Measurements from ENCODE around the gene TJP3. TPM values are rescaled to one million over a fixed set of nuclear protein-coding genes. Genes with fewer than 3 reads are reported as not detected.

TJP3 gene
- total and polyA plus RNA-seq, 10 of the 15 experiments (the other 5 are each of a cell fraction or from before 2014, with no cell fraction given): 0.04 to 1.2 (median 0.29) TPM; not detected in 6

DNA sequence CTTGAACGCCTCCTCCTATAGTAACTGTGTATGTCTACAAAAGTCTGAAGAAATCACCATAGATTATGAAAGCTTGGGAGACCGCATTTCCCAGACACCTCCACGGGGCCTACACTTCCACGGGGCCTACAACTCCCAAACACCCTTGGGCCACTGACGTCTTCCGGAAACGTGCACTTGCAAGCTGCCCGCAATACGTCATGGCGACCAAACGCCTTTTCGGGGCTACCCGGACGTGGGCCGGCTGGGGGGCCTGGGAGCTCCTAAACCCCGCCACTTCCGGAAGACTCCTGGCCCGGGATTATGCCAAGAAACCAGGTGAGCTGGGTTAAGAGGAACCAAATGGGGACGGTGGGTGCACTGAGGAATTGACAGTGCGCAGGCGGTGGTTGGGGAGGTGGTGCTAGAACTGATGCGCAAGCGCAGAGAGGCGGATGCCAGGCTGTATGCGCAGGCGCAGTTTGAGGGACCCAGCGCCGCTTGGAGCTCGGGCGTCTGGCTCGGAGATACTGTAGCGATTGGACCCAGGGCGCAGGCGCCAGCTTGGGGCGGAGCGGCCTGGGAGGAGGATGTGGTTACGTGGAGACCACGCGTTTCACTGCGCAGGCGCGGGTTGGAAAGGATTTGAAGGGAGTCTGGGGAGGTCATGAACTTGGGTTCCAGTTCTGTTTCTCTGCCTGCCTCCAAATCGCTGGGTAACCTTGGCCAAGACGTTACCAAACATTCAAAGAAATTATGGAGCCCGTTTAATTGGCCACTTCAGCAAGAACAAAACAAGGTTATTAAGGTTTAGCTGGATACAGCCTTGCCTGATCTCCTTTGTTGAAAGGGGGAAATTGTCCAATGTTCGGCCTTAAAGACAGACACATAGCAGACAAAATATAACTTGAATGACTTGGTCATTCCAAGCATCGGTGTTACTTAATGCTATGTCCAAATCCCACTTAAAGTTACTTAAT is 54.6 kb downstream of the TJP3 start, which contains the start of gene MRPL54 (continued):
- TF ChIP-seq, protein P1, sequence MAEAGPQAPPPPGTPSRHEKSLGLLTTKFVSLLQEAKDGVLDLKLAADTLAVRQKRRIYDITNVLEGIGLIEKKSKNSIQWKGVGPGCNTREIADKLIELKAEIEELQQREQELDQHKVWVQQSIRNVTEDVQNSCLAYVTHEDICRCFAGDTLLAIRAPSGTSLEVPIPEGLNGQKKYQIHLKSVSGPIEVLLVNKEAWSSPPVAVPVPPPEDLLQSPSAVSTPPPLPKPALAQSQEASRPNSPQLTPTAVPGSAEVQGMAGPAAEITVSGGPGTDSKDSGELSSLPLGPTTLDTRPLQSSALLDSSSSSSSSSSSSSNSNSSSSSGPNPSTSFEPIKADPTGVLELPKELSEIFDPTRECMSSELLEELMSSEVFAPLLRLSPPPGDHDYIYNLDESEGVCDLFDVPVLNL (IDR thresholded peaks at IDR 0.05; ENCODE audit: low read depth, low read length): no peak
- TF ChIP-seq STAT1 (conservative IDR thresholded peaks at IDR 0.05) (peak; percentile 98), MLLT1 (IDR thresholded peaks at IDR 0.05) (peak; percentile 56; the same call in 1 of the 2 replicates), NR2C1 (IDR thresholded peaks at IDR 0.05) (peak; percentile 77), KLF5 (IDR thresholded peaks at IDR 0.05; ENCODE audit: partially characterized antibody) (peak; percentile 86), BMI1 (IDR thresholded peaks at IDR 0.05; ENCODE audit: borderline replicate concordance) (no peak), USF1 (IDR thresholded peaks at IDR 0.05; ENCODE audit: borderline replicate concordance, extremely low read length, insufficient read depth, low read depth, low read length) (no peak), SMAD1 (IDR thresholded peaks at IDR 0.05; ENCODE audit: low read depth, partially characterized antibody) (peak; percentile 34), SIX5 (IDR thresholded peaks at IDR 0.05; ENCODE audit: low read depth, low read length, severe bottlenecking) (peak; percentile 83), STAT3 (IDR thresholded peaks at IDR 0.05; ENCODE audit: low read depth, low read length) (0 out of 2 replicates have a peak, but pooled peaks have one; percentile 39), GABPA (IDR thresholded peaks at IDR 0.05; ENCODE audit: low read depth) (peak; percentile 87), IRF3 (IDR thresholded peaks at IDR 0.05) (no peak)
- TF ChIP-seq, protein P2, sequence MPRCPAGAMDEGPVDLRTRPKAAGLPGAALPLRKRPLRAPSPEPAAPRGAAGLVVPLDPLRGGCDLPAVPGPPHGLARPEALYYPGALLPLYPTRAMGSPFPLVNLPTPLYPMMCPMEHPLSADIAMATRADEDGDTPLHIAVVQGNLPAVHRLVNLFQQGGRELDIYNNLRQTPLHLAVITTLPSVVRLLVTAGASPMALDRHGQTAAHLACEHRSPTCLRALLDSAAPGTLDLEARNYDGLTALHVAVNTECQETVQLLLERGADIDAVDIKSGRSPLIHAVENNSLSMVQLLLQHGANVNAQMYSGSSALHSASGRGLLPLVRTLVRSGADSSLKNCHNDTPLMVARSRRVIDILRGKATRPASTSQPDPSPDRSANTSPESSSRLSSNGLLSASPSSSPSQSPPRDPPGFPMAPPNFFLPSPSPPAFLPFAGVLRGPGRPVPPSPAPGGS (IDR thresholded peaks at IDR 0.05; ENCODE audit: borderline replicate concordance, insufficient read depth, low read depth, low read length, poor library complexity, severe bottlenecking): no peak

All from GM12878 (cell line).